HCT116 (cell line): ENCODE data around the gene CTNND2. TPM values are rescaled to one million over a fixed set of nuclear protein-coding genes. Genes with fewer than 3 reads are reported as not detected.

ENCODE experiments used
- ATAC-seq: fragments of 200-7000 bp; cut with Tn5 transposase; 2 replicates; pipeline ENCODE4 v1.9.1; 2020; ENCODE audit warnings: mild to moderate bottlenecking, moderate library complexity
- BruUV-seq: library from RNA; stranded (reverse); fragments of 400-500 nt; replicated peaks from 2 replicates; lab custom pipeline; 2021; lab: Mats Ljungman, UMichigan
- CTCF ChIA-PET: fragments of 300-600 bp; sonication (Branson Sonifier 250); formaldehyde crosslinking; loops from one replicate; lab custom pipeline; 2021; ENCODE audit warnings: antibody characterized with exemption; lab: Charles Lee
- POLR2A ChIA-PET: fragments of 300-600, 350-600 bp; sonication (Branson Sonifier 250); formaldehyde crosslinking; loops from one replicate; lab custom pipeline; 2021; ENCODE audit warnings: antibody characterized with exemption; lab: Charles Lee
- RAD21 ChIA-PET, 2 experiments: fragments of 300-600 bp; sonication (Branson Sonifier 250); formaldehyde crosslinking; loops; one replicate each; lab custom pipeline; 2023; ENCODE audit warnings: low total read pairs in 2 of 2; ENCODE audit not compliant: uncharacterized antibody in 2 of 2, unreplicated experiment in 2 of 2, low non-redundant PET in 1 of 2; lab: Charles Lee
- DNase-seq: peaks from one replicate; pipeline ENCODE4 v3.0.0-alpha.2; 2010; ENCODE audit warnings: low read depth, low spot score
- H2AFZ ChIP-seq: fragments of 200-600 bp; shearing (Covaris generic), sonication (generic); 2 replicates; pipeline ENCODE4 v1.6.1; 2017; ENCODE audit warnings: low read depth, mixed run types, mixed read lengths, antibody characterized with exemption, low read length; ENCODE audit not compliant: poor library complexity, severe bottlenecking
- H3K27ac ChIP-seq: 2 replicates; pipeline ENCODE4 v1.5.1; 2012; ENCODE audit warnings: low read depth, low read length
- H3K27me3 ChIP-seq: fragments of 200-600 bp; sonication (generic); 2 replicates; pipeline ENCODE4 v1.6.1; 2016; ENCODE audit warnings: mixed run types, low read length, mixed read lengths; ENCODE audit not compliant: insufficient read depth
- H3K36me3 ChIP-seq, 2 experiments: fragments of 200-500 bp in 1 of 2; fragments of 200-600 bp in 1 of 2; sonication (Bioruptor generic) in 1 of 2; sonication (generic) in 1 of 2; 2 replicates each; pipeline versions ENCODE4 v1.5.1 to v1.6.1; 2014 to 2016; ENCODE audit warnings: low read length in 2 of 2, inconsistent platforms in 1 of 2, mixed read lengths in 1 of 2, mixed run types in 1 of 2; ENCODE audit not compliant: insufficient read depth in 2 of 2, control insufficient read depth in 1 of 2
- H3K4me1 ChIP-seq, 2 experiments: fragments of 200-600 bp in 1 of 2; sonication (generic) in 1 of 2; 2 replicates each; pipeline versions ENCODE4 v1.5.1 to v1.6.1; 2012 to 2017; ENCODE audit warnings: low read length in 2 of 2, inconsistent platforms in 1 of 2, mild to moderate bottlenecking in 1 of 2, mixed read lengths in 1 of 2, mixed run types in 1 of 2, moderate library complexity in 1 of 2; ENCODE audit not compliant: insufficient read depth in 2 of 2, control insufficient read depth in 1 of 2
- H3K4me2 ChIP-seq: fragments of 200-600 bp; sonication (generic); 2 replicates; pipeline ENCODE4 v1.6.1; 2017; ENCODE audit warnings: mixed run types, low read length, mixed read lengths
- H3K4me3 ChIP-seq, 2 experiments: fragments of 200-600 bp in 1 of 2; sonication (generic) in 1 of 2; replicated peaks in 1 of 2; 2 replicates each; pipeline ENCODE4 v1.5.1; 2011 to 2016; ENCODE audit warnings: low read length in 2 of 2, control low read depth in 1 of 2, low read depth in 1 of 2, mild to moderate bottlenecking in 1 of 2, mixed read lengths in 1 of 2, mixed run types in 1 of 2
- H3K79me2 ChIP-seq: fragments of 200-600 bp; sonication (generic); 2 replicates; pipeline ENCODE4 v1.6.1; 2017; ENCODE audit warnings: mild to moderate bottlenecking, mixed run types, low read length, moderate library complexity, mixed read lengths; ENCODE audit not compliant: insufficient read depth
- H3K9ac ChIP-seq: fragments of 200-600 bp; sonication (generic); 2 replicates; pipeline ENCODE4 v1.6.1; 2016; ENCODE audit warnings: low read length, mixed read lengths
- H3K9me2 ChIP-seq: fragments of 200-600 bp; sonication (generic), shearing (Covaris generic); 2 replicates; pipeline ENCODE4 v1.6.1; 2017; ENCODE audit warnings: mixed run types, mild to moderate bottlenecking, moderate library complexity; ENCODE audit not compliant: insufficient read depth
- H3K9me3 ChIP-seq, 2 experiments: fragments of 200-500 bp in 1 of 2; fragments of 200-600 bp in 1 of 2; sonication (Bioruptor generic) in 1 of 2; sonication (generic) in 1 of 2; 2 replicates each; pipeline ENCODE4 v1.6.1; 2014 to 2017; ENCODE audit warnings: low read length in 2 of 2, mixed read lengths in 2 of 2, inconsistent platforms in 1 of 2, low read depth in 1 of 2, mild to moderate bottlenecking in 1 of 2, mixed run types in 1 of 2, moderate library complexity in 1 of 2; ENCODE audit not compliant: control insufficient read depth in 1 of 2, insufficient read depth in 1 of 2
- H4K20me1 ChIP-seq: fragments of 200-600 bp; sonication (generic), shearing (Covaris generic); 2 replicates; pipeline ENCODE4 v1.6.1; 2017; ENCODE audit warnings: mixed run types, mild to moderate bottlenecking, moderate library complexity; ENCODE audit not compliant: insufficient read depth
- EGR1 ChIP-seq: IDR thresholded peaks from 2 replicates; pipeline ENCODE4 v1.6.1; 2012; ENCODE audit warnings: low read depth
- ELF1 ChIP-seq: IDR thresholded peaks from 2 replicates; pipeline ENCODE4 v1.6.1; 2012; ENCODE audit warnings: low read depth, borderline replicate concordance
- JUND ChIP-seq: IDR thresholded peaks from 2 replicates; pipeline ENCODE4 v1.6.1; 2012
- POLR2A ChIP-seq: IDR thresholded peaks from 2 replicates; pipeline ENCODE4 v1.7.0; 2011; ENCODE audit warnings: borderline replicate concordance; ENCODE audit not compliant: insufficient read depth, insufficient read length; ENCODE audit errors: extremely low read depth
- POLR2AphosphoS5 ChIP-seq: IDR thresholded peaks from 2 replicates; pipeline ENCODE4 v1.6.1; 2011; ENCODE audit warnings: mild to moderate bottlenecking, low read depth, low read length, moderate library complexity
- RAD21 ChIP-seq: IDR thresholded peaks from 2 replicates; pipeline ENCODE4 v1.6.1; 2012; ENCODE audit warnings: low read depth, mild to moderate bottlenecking
- SP1 ChIP-seq: IDR thresholded peaks from 2 replicates; pipeline ENCODE4 v1.6.1; 2012; ENCODE audit warnings: low read depth
- ZNF274 ChIP-seq: fragments of 200-500 bp; sonication (Bioruptor generic); IDR thresholded peaks from 2 replicates; pipeline ENCODE4 v1.6.1; 2014; ENCODE audit warnings: mild to moderate bottlenecking, low read depth, low read length, inconsistent platforms
- intact Hi-C: fragments of 100-400 bp; cut with micrococcal nuclease; formaldehyde crosslinking; loops from 2 replicates; pipeline ENCODE4 v1.10.0; 2022
- total RNA-seq: library from RNA; stranded (reverse); gene quantifications from one replicate; pipeline ENCODE4 v1.2.1, GENCODE V29; 2021; ENCODE audit not compliant: unreplicated experiment
- TF ChIP-seq, protein P1 (sequence below): IDR thresholded peaks from 2 replicates; pipeline ENCODE4 v1.6.1; 2012
- TF ChIP-seq, protein P2 (sequence below), 3 experiments: fragments of 200-600 bp in 1 of 3; sonication (generic) in 1 of 3; IDR thresholded peaks in 2 of 3; conservative IDR thresholded peaks in 1 of 3; 2 replicates each; pipeline ENCODE4 v1.5.1; 2012 to 2017; ENCODE audit warnings: low read depth in 2 of 3, low read length in 2 of 3, antibody characterized with exemption in 1 of 3, borderline replicate concordance in 1 of 3, control low read depth in 1 of 3, mild to moderate bottlenecking in 1 of 3, mixed read lengths in 1 of 3, mixed run types in 1 of 3, moderate library complexity in 1 of 3; ENCODE audit not compliant: insufficient read depth in 1 of 3

Gene CTNND2
- total RNA-seq, 1 experiment from 2014 or later = not detected

DNA sequence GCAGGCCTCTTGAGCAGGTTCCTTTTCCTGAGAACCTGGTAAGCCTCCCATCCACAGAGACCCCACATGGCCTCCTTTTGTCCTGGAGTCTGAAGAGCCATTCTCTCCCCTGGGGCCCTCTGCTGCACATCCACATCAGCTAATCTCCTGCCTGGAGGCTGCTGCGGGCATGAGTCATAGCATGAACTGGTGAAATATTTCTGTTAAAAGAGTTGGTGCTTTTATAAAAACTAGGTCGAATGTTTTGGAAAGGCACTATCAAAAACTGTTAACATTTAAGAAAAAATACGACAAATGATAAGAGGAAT lies 399.4 kb downstream of the CTNND2 start:
- H3K79me2 ChIP-seq = no peaks in the 10 kb centered on the region
- RAD21 ChIA-PET = no interaction called here
- H3K4me1 ChIP-seq = no peaks in the 10 kb centered on the region
- CTCF ChIA-PET = no interaction called here
- no peaks in the 10 kb centered on the region for H3K36me3 ChIP-seq
- no peaks in the 10 kb centered on the region for H3K9me2 ChIP-seq
- TF ChIP-seq SP1 (no peak), ELF1 (no peak), POLR2A (no peak), ZNF274 (no peak), RAD21 (no peak), EGR1 (no peak), POLR2AphosphoS5 (no peak)
- no peaks in the 10 kb centered on the region for H4K20me1 ChIP-seq
- no peak overlapping the region for H3K4me2 ChIP-seq
- H2AFZ ChIP-seq = no peak overlapping the region
- no peak overlapping the region for H3K27ac ChIP-seq
- H3K4me3 ChIP-seq = no peak overlapping the region
- ATAC-seq = no peak
- H3K27me3 ChIP-seq = no peaks in the 10 kb centered on the region
- peaks cover 13 to 31% of the 10 kb centered on the region in 2 experiments; a peak in 3 of 4 replicates for H3K9me3 ChIP-seq
- BruUV-seq = no TSS peak
- intact Hi-C loops = no loop called here
- POLR2A ChIA-PET = no interaction called here
- H3K9ac ChIP-seq = no peak overlapping the region
- no peak for DNase-seq

DNA sequence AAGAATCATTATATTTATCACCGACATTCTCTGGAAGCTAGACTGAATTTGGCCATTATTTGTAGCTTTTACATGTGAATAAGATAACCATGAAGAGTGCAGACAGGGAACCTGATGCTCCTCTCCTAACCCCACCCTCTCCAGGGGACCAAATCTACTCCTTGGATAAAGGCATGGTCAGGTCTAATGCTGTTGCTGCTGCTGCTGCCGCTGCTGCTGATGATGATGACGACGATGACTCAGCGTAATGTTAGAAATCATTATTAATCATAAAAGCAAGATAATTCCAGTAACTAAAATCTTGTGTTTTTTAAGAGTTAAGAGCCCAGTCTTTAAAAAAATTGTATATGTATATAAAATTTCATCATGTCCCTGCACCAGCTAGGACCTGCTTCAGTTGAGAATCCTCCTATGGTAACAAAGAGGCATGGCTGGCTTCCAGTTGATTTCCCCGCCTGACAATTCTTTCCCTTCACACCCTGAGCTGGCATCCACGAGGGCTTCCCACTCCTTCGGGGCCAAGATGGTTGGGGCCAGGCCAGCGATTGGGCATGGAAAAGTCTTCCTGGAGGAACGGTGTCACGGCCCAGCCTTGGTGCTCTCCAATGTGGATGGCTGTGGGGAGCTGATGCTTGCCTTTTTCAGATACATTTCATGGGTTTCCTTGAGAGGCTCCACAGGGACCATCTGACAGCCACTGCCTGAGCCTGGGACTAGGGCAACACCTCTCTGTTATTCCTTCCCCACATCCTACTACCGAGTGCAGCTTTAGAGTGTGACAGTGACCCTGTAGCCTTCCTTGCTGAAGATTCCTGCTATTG lies 400.0 kb downstream of the CTNND2 start:
- H3K9me3 ChIP-seq = peaks cover 13 to 30% of the 10 kb centered on the region in 2 experiments; a peak in 3 of 4 replicates
- intact Hi-C loops = no loop called here
- H3K4me3 ChIP-seq = no peak overlapping the region
- H4K20me1 ChIP-seq = no peaks in the 10 kb centered on the region
- BruUV-seq = no TSS peak
- POLR2A ChIA-PET = no interaction called here
- no peak for TF ChIP-seq JUND
- TF ChIP-seq, protein P1, sequence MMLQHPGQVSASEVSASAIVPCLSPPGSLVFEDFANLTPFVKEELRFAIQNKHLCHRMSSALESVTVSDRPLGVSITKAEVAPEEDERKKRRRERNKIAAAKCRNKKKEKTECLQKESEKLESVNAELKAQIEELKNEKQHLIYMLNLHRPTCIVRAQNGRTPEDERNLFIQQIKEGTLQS = no peak
- no peak for TF ChIP-seq SP1
- TF ChIP-seq, protein P2, sequence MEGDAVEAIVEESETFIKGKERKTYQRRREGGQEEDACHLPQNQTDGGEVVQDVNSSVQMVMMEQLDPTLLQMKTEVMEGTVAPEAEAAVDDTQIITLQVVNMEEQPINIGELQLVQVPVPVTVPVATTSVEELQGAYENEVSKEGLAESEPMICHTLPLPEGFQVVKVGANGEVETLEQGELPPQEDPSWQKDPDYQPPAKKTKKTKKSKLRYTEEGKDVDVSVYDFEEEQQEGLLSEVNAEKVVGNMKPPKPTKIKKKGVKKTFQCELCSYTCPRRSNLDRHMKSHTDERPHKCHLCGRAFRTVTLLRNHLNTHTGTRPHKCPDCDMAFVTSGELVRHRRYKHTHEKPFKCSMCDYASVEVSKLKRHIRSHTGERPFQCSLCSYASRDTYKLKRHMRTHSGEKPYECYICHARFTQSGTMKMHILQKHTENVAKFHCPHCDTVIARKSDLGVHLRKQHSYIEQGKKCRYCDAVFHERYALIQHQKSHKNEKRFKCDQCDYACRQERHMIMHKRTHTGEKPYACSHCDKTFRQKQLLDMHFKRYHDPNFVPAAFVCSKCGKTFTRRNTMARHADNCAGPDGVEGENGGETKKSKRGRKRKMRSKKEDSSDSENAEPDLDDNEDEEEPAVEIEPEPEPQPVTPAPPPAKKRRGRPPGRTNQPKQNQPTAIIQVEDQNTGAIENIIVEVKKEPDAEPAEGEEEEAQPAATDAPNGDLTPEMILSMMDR (IDR thresholded peaks at IDR 0.05 in 2 of 3, conservative IDR thresholded peaks at IDR 0.05 in 1 of 3; ENCODE audit: borderline replicate concordance in 1 of 3, insufficient read depth in 1 of 3, low read depth in 2 of 3, low read length in 2 of 3) = no peak
- no peak overlapping the region for H3K27ac ChIP-seq
- H3K4me1 ChIP-seq = no peaks in the 10 kb centered on the region
- no peak overlapping the region for H2AFZ ChIP-seq
- H3K4me2 ChIP-seq = no peak overlapping the region
- H3K9ac ChIP-seq = no peak overlapping the region
- H3K9me2 ChIP-seq = no peaks in the 10 kb centered on the region
- H3K27me3 ChIP-seq = no peaks in the 10 kb centered on the region
- no peaks in the 10 kb centered on the region for H3K79me2 ChIP-seq
- CTCF ChIA-PET = no interaction called here
- DNase-seq = no peak
- RAD21 ChIA-PET = no interaction called here
- ATAC-seq = no peak
- no peaks in the 10 kb centered on the region for H3K36me3 ChIP-seq
